MCF 10A (cell line): Measurements from ENCODE around the gene LAIR2. TPM values are rescaled to one million over a fixed set of nuclear protein-coding genes. Genes with fewer than 3 reads are reported as not detected.
"Not testable (repeated sequence)": the region's sequence is repeated elsewhere in the genome, so short reads cannot be mapped to it uniquely, and the experiment has no call there.

Experiments
- BruUV-seq: library from RNA; stranded (reverse); fragments of 400-500 nt; replicated peaks from 2 replicates; lab custom pipeline; 2021; lab: Mats Ljungman, UMichigan
- CTCF ChIA-PET: fragments of 300-600 bp; sonication (Branson Sonifier 250); formaldehyde crosslinking; extraction: SDS; loops from one replicate; lab custom pipeline; 2021; ENCODE audit warnings: antibody characterized with exemption, inconsistent platforms; lab: Yijun Ruan, JAX
- POLR2A ChIA-PET: fragments of 300-600, 350-650 bp; sonication (Branson Sonifier 250); formaldehyde crosslinking; extraction: SDS; loops from one replicate; lab custom pipeline; 2020; ENCODE audit warnings: antibody characterized with exemption, inconsistent platforms; lab: Yijun Ruan, JAX
- DNase-seq: peaks from one replicate; pipeline ENCODE4 v3.0.0-alpha.2; 2018; ENCODE audit not compliant: unreplicated experiment
- H3K27ac Mint-ChIP-seq: one replicate; pipeline ENCODE4 v1.8.0; 2022; ENCODE audit warnings: mild to moderate bottlenecking, low read depth, mixed read lengths; ENCODE audit not compliant: unreplicated experiment
- H3K27me3 Mint-ChIP-seq: one replicate; pipeline ENCODE4 v1.8.0; 2022; ENCODE audit warnings: mixed read lengths; ENCODE audit not compliant: insufficient read depth, unreplicated experiment
- H3K36me3 Mint-ChIP-seq: one replicate; pipeline ENCODE4 v1.8.0; 2022; ENCODE audit warnings: mild to moderate bottlenecking, moderate library complexity, mixed read lengths; ENCODE audit not compliant: insufficient read depth, unreplicated experiment
- H3K4me1 Mint-ChIP-seq: one replicate; pipeline ENCODE4 v1.8.0; 2022; ENCODE audit warnings: mixed read lengths; ENCODE audit not compliant: insufficient read depth, unreplicated experiment
- H3K4me3 Mint-ChIP-seq: one replicate; pipeline ENCODE4 v1.8.0; 2022; ENCODE audit warnings: mild to moderate bottlenecking, moderate library complexity, mixed read lengths; ENCODE audit not compliant: unreplicated experiment
- H3K9me3 Mint-ChIP-seq: one replicate; pipeline ENCODE4 v1.8.0; 2022; ENCODE audit warnings: mixed read lengths; ENCODE audit not compliant: unreplicated experiment
- intact Hi-C: fragments of 100-400 bp; cut with micrococcal nuclease; formaldehyde crosslinking; loops from 2 replicates; pipeline ENCODE4 v1.14.1; 2022
- total RNA-seq: library from RNA; stranded (reverse); gene quantifications from 2 replicates; pipeline ENCODE4 v1.2.3, GENCODE V29; 2022
- TF ChIP-seq, protein P1 (sequence below): fragments of 200-600 bp; IDR thresholded peaks from one replicate; pipeline ENCODE4 v1.8.0; 2022; ENCODE audit warnings: antibody characterized with exemption, mild to moderate bottlenecking; ENCODE audit not compliant: unreplicated experiment

Gene LAIR2
- total RNA-seq, 1 experiment from 2014 or later: not detected

DNA sequence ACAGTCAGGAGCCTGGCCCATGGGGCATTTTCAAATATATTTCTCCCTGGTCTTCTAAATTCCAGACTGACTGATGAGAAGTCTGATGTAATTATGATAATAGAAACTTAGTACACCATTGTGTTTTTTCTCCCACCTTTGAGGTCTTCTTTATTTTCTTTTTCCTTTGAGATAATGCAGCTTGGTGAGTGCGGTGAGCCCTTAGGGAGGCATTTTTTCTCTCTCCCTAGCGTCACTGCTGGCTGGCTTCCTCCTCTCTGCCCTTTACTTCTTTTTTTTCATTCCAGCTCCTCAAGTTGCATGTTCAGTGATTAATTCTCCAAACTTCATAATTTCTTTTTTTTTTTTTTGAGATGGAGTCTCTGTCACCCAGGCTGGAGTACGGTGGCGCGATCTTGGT is 16.8 kb upstream of the LAIR2 start:
- TF ChIP-seq, protein P1, sequence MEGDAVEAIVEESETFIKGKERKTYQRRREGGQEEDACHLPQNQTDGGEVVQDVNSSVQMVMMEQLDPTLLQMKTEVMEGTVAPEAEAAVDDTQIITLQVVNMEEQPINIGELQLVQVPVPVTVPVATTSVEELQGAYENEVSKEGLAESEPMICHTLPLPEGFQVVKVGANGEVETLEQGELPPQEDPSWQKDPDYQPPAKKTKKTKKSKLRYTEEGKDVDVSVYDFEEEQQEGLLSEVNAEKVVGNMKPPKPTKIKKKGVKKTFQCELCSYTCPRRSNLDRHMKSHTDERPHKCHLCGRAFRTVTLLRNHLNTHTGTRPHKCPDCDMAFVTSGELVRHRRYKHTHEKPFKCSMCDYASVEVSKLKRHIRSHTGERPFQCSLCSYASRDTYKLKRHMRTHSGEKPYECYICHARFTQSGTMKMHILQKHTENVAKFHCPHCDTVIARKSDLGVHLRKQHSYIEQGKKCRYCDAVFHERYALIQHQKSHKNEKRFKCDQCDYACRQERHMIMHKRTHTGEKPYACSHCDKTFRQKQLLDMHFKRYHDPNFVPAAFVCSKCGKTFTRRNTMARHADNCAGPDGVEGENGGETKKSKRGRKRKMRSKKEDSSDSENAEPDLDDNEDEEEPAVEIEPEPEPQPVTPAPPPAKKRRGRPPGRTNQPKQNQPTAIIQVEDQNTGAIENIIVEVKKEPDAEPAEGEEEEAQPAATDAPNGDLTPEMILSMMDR: no peak
- Mint-ChIP-seq H3K9me3 (peaks cover 3% of the 10 kb centered on the region), H3K4me3 (no peak overlapping the region), H3K27me3 (peaks cover 28% of the 10 kb centered on the region), H3K36me3 (no peaks in the 10 kb centered on the region), H3K4me1 (no peaks in the 10 kb centered on the region), H3K27ac (no peak overlapping the region)
- intact Hi-C loops: no loop called here
- CTCF ChIA-PET: interaction anchor here (0.6 kb wide), 1 partner anchor 220 kb away, joined by 3 read pairs; no protein-coding TSS in a partner anchor
- BruUV-seq: no TSS peak
- DNase-seq: no peak
- POLR2A ChIA-PET: no interaction called here

DNA sequence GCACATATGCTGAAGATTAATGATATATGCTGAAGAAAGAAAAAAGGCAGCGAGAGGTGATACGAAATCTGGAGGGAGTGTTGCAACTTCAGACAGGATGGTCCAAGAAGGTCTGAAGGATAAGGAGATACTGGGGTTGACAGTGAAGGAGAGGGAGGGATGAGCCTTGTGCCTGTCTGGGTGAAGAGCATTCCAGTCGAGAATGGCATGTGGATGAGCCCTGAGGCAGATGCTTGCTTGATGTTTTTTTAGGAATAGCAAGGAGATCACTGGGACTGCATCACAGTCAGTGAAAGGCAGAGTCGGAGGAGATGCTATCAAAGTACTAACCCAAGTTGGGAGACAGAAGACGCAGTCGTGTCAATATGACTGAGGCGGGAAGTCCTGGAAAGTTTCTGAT is 13.3 kb upstream of the LAIR2 start:
- Mint-ChIP-seq H3K27me3 (peaks cover 31% of the 10 kb centered on the region), H3K9me3 (peaks cover 8% of the 10 kb centered on the region), H3K4me3 (no peak overlapping the region), H3K36me3 (no peaks in the 10 kb centered on the region), H3K27ac (no peak overlapping the region), H3K4me1 (no peaks in the 10 kb centered on the region)
- POLR2A ChIA-PET: no interaction called here
- DNase-seq: no peak
- intact Hi-C loops: no loop called here
- no TSS peak for BruUV-seq
- CTCF ChIA-PET: interaction anchor here (1.3 kb wide), 1 partner anchor 9 kb away, joined by 6 read pairs; no protein-coding TSS in a partner anchor
- TF ChIP-seq, protein P1: no peak

DNA sequence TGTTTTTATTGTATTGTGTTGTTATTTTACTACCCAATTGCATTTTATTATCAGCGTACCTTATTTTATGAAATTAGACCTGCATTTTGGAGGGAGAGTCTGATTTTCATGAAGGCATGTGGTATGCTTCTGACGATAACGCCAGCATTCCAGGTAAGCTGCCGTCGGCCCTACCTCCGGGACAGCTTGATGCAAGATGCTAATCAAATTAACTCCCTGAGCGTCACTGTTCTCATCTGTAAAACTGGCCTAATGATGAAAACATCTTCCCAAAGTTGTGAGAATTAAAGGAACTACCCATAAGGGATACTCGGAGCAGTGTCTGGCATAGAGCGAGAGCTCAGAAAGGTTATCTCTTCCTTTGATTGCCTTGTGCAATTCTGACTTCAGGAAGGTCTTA is 12.9 kb upstream of the LAIR2 start:
- Mint-ChIP-seq H3K9me3 (peaks cover 8% of the 10 kb centered on the region), H3K27ac (no peak overlapping the region), H3K4me3 (no peak overlapping the region), H3K36me3 (no peaks in the 10 kb centered on the region), H3K4me1 (no peaks in the 10 kb centered on the region), H3K27me3 (peaks cover 27% of the 10 kb centered on the region)
- DNase-seq: no peak
- ChIA-PET POLR2A (no interaction called here), CTCF (interaction anchor here (1.3 kb wide), 1 partner anchor 9 kb away, joined by 6 read pairs; no protein-coding TSS in a partner anchor)
- intact Hi-C loops: no loop called here
- no TSS peak for BruUV-seq
- TF ChIP-seq, protein P1: no peak

DNA sequence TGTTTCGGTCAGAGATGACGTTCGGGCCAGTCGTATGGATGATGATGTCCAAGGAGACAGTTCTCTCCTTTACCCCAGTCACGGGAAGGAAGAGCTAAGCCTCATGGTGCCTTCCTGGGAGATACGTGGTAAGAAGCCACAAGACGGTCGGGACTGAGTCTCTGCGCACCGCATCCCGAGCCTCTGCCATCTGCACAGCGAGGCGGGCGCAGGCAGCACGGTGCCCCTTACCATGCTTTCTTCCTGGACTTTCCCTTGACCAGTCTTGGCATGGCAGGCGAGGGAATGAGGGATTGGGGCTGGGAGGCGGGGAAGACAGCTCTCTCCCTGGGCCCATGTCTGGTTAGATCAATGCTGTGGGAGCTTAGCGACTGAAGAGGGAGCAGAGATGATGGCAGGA is 10.1 kb upstream of the LAIR2 start:
- ChIA-PET CTCF (no interaction called here), POLR2A (no interaction called here)
- H3K9me3 Mint-ChIP-seq: peaks cover 15% of the 10 kb centered on the region
- H3K27me3 Mint-ChIP-seq: peaks cover 11% of the 10 kb centered on the region
- no TSS peak for BruUV-seq
- intact Hi-C loops: no loop called here
- H3K4me3 Mint-ChIP-seq: no peak overlapping the region
- no peak overlapping the region for H3K27ac Mint-ChIP-seq
- TF ChIP-seq, protein P1: no peak
- no peaks in the 10 kb centered on the region for H3K4me1 Mint-ChIP-seq
- no peaks in the 10 kb centered on the region for H3K36me3 Mint-ChIP-seq
- DNase-seq: no peak

DNA sequence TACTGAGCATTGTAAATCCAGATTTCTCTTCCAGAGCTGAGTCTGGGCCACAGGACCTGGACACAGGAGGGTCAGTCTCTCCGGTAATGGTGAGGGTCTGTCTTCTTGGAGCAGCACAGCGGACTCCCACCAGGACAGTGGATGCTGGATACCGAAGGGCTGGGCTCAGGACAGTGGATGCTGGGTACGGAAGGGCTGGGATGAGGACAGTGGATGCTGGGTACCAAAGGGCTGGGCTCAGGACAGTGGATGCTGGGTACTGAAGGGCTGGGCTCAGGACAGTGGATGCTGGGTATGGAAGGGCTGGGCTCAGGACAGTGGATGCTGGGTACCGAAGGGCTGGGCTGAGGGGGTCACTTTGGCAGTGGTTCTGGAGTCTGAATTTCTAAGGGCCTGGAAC is 9.6 kb upstream of the LAIR2 start:
- H3K27ac Mint-ChIP-seq, DNase-seq, H3K4me1 Mint-ChIP-seq, BruUV-seq, H3K36me3 Mint-ChIP-seq, H3K4me3 Mint-ChIP-seq, POLR2A ChIA-PET, intact Hi-C loops: not testable (repeated sequence)
- CTCF ChIA-PET: interaction anchor here (0.5 kb wide), 1 partner anchor 45 kb away, joined by 3 read pairs; no protein-coding TSS in a partner anchor
- Mint-ChIP-seq H3K9me3 (peaks cover 15% of the 10 kb centered on the region), H3K27me3 (peaks cover 11% of the 10 kb centered on the region)
